ENCODE data around the gene NUTM2F. TPM values are rescaled to one million over a fixed set of nuclear protein-coding genes. Genes with fewer than 3 reads are reported as not detected.
"Not testable (repeated sequence)": the region's sequence is repeated elsewhere in the genome, so short reads cannot be mapped to it uniquely, and the experiment has no call there.

Gene NUTM2F
- polyA plus RNA-seq, 2 donors, result not detected

DNA sequence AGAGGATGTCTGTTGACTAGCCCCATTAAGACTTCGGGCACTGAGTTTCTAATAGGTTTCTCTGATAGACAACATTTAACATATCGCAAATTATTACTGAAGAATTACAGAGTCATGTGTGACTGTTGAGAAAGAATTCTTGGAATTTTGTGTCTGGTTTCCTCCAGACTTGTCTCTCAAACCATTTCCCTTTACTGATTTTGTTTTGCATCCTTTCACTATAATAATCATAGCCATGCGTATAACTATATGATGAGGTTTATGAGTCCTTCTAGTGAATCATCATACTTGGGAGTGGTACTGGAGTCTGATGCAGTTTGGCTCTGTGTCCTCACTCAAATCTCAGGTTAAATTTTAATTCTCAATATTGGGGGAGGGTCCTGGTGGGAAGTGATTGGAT lies 42.3 kb downstream of the NUTM2F start:
- WGBS, 2 donors, result 96 to 98% methylated on average over 3 of the region's 3 CpGs
- Histone ChIP-seq H3K36me3 (ENCODE audit: control insufficient read depth in 2 of 2, insufficient read depth in 2 of 2, low read length in 1 of 2) (no peaks in the 10 kb centered on the region), H3K4me1 (ENCODE audit: control insufficient read depth in 2 of 2, insufficient read depth in 2 of 2, low read length in 1 of 2) (no peaks in the 10 kb centered on the region), H3K4me3 (ENCODE audit: low read depth in 1 of 2, low read length in 2 of 2) (no peak overlapping the region), H3K27ac (ENCODE audit: low read depth in 2 of 2, low read length in 1 of 2) (no peak overlapping the region), H3K9me3 (ENCODE audit: control insufficient read depth in 2 of 2, insufficient read depth in 1 of 2, low read depth in 1 of 2, low read length in 1 of 2) (no peaks in the 10 kb centered on the region), H3K27me3 (ENCODE audit: control insufficient read depth in 1 of 2, insufficient read depth in 2 of 2, low read length in 2 of 2) (no peaks in the 10 kb centered on the region)

DNA sequence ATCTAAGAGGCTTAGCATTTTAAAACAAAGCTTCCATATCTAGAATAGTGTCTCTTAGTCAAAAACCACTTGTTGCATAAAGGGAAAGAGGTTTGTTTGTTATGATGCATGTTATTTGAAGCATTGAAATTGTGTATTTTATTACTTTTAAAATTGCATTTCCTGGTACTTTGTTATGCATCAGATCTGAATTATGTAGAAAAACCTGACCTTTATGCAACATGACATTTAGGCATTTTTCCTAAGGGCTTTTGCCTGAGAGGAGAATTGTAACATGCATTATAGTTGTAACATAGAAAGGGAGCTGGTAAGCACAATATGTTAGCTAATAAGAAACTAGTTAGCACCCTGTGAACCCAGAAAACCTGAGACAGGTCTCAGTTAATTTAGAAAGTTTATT lies 47.3 kb downstream of the NUTM2F start:
- H3K4me3 ChIP-seq (ENCODE audit: low read depth in 1 of 2, low read length in 2 of 2), result no peak overlapping the region
- no peak overlapping the region for H3K27ac ChIP-seq (ENCODE audit: low read depth in 2 of 2, low read length in 1 of 2)
- H3K27me3 ChIP-seq (ENCODE audit: control insufficient read depth in 1 of 2, insufficient read depth in 2 of 2, low read length in 2 of 2), result no peaks in the 10 kb centered on the region
- no peaks in the 10 kb centered on the region for H3K4me1 ChIP-seq (ENCODE audit: control insufficient read depth in 2 of 2, insufficient read depth in 2 of 2, low read length in 1 of 2)
- peaks cover 2 to 4% of the 10 kb centered on the region in 2 donors for H3K36me3 ChIP-seq (ENCODE audit: control insufficient read depth in 2 of 2, insufficient read depth in 2 of 2, low read length in 1 of 2)
- H3K9me3 ChIP-seq (ENCODE audit: control insufficient read depth in 2 of 2, insufficient read depth in 1 of 2, low read depth in 1 of 2, low read length in 1 of 2), result peaks cover 0 to 3% of the 10 kb centered on the region in 2 donors

DNA sequence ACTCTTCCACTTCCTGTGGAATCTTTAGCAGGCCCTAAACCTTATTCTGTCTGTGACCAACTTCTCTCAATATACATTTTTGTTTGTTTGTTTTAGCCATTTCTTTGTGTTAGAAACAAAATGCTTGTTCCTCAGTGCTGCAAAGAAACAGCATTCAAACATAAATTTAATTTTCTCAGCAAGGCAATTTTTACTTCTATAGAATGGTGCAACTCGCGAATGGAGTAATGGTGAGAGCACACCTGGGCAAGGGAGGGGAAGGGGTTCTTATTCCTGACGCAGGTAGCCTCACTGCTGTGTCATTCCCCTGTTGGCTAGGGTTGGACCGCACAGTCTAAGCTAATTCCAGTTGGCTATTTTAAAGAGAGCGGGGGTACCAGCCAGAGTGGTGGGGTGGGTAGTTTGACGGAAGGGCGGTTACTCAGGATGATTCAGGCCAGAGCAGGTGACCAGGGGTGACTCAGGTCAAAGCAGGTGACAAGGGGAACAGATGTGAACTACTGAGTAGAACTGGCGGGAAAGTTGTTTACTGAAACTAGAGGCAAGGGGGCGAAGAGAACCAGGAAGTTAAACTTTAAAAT lies 47.9 kb downstream of the NUTM2F start:
- H3K27ac ChIP-seq (ENCODE audit: low read depth in 2 of 2, low read length in 1 of 2), result peak overlapping the region in 1 of 2 donors; percentile 22
- 96 to 97% methylated on average over 9 of the region's 9 CpGs for WGBS, 2 donors
- no peaks in the 10 kb centered on the region for H3K27me3 ChIP-seq (ENCODE audit: control insufficient read depth in 1 of 2, insufficient read depth in 2 of 2, low read length in 2 of 2)
- peaks cover 0 to 3% of the 10 kb centered on the region in 2 donors for H3K9me3 ChIP-seq (ENCODE audit: control insufficient read depth in 2 of 2, insufficient read depth in 1 of 2, low read depth in 1 of 2, low read length in 1 of 2)
- peaks cover 2 to 4% of the 10 kb centered on the region in 2 donors for H3K36me3 ChIP-seq (ENCODE audit: control insufficient read depth in 2 of 2, insufficient read depth in 2 of 2, low read length in 1 of 2)
- no peaks in the 10 kb centered on the region for H3K4me1 ChIP-seq (ENCODE audit: control insufficient read depth in 2 of 2, insufficient read depth in 2 of 2, low read length in 1 of 2)
- H3K4me3 ChIP-seq (ENCODE audit: low read depth in 1 of 2, low read length in 2 of 2), result no peak overlapping the region

DNA sequence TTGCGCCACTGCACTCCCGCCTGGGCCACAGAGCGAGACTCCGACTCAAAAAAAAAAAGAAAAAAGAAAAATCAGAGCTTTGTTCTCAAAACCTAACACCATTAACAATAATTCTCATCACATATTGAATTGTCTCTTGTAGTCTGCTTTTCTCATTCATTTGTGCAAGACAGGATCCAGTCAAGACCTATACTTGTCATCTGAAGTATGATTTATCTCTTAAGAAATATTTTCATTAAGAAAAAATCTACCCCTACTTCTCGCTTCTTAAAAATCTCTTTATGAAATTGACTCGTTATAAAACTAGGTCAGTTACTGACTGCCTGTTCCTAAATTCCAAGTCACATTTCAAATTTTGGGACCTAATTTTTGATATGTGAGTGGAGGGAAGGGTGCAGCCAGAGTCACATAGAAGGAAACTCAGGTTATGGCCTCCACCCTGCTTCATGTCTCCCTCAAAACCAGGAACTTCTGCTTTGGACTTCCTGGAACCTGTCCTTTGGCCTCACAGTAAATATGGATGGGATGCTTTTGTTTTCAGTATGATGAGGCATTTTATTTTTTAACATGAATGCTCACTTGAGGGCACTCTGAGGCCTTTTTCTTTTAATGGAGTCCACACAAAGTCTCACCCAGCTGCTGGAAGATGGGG lies 50.4 kb downstream of the NUTM2F start:
- Histone ChIP-seq H3K4me1 (ENCODE audit: control insufficient read depth in 2 of 2, insufficient read depth in 2 of 2, low read length in 1 of 2) (no peaks in the 10 kb centered on the region), H3K27ac (ENCODE audit: low read depth in 2 of 2, low read length in 1 of 2) (no peak overlapping the region), H3K9me3 (ENCODE audit: control insufficient read depth in 2 of 2, insufficient read depth in 1 of 2, low read depth in 1 of 2, low read length in 1 of 2) (peaks cover 0 to 3% of the 10 kb centered on the region in 2 donors), H3K4me3 (ENCODE audit: low read depth in 1 of 2, low read length in 2 of 2) (no peak overlapping the region), H3K27me3 (ENCODE audit: control insufficient read depth in 1 of 2, insufficient read depth in 2 of 2, low read length in 2 of 2) (no peaks in the 10 kb centered on the region), H3K36me3 (ENCODE audit: control insufficient read depth in 2 of 2, insufficient read depth in 2 of 2, low read length in 1 of 2) (peaks cover 2 to 4% of the 10 kb centered on the region in 2 donors)
- WGBS, 2 donors, result 90 to 98% methylated on average over 4 to 6 of the region's 6 CpGs

DNA sequence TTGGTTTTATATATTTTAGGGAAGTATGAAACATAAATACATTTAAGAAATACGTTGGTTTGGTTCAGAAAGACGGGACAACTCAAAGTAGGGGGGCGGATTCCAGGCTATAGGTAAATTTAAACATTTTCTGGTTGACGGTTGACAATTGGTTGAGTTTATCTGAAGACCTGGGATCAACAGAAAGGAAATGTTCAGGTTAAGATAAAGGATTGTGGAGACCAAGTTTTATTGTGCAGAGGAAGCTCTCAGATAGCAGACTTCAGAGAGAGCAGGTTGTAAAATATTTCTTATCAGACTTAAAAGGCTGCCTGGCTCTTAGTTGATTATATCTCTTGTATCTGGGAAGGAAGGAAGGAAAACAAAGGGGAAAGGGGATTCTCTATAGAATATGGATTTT lies 51.4 kb downstream of the NUTM2F start:
- not testable (repeated sequence) for H3K4me1 ChIP-seq (ENCODE audit: control insufficient read depth in 2 of 2, insufficient read depth in 2 of 2, low read length in 1 of 2); H3K27me3 ChIP-seq (ENCODE audit: control insufficient read depth in 1 of 2, insufficient read depth in 2 of 2, low read length in 2 of 2); H3K4me3 ChIP-seq (ENCODE audit: low read depth in 1 of 2, low read length in 2 of 2); H3K36me3 ChIP-seq (ENCODE audit: control insufficient read depth in 2 of 2, insufficient read depth in 2 of 2, low read length in 1 of 2); H3K27ac ChIP-seq (ENCODE audit: low read depth in 2 of 2, low read length in 1 of 2); H3K9me3 ChIP-seq (ENCODE audit: control insufficient read depth in 2 of 2, insufficient read depth in 1 of 2, low read depth in 1 of 2, low read length in 1 of 2)
- WGBS, 2 donors, result 95 to 97% methylated on average over 4 of the region's 4 CpGs

DNA sequence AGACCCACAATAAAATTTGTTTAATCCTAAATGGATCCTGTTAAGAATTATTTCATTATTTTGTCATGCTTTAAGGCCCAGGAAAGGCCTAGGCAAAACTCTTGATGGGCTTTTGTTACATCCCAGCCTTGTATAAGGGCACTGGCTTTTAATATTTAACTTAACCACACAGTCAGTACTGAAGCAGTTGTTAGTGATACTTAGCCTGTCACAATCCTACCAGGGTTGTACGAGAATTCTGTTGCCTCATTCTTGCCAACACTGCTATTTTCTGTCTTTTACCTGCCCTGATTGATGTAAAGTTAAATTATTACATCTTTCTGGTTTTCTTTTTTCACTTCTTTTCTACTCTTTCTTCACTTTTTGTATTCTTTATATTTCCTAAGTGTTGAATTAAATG lies 58.4 kb downstream of the NUTM2F start:
- no peak overlapping the region for H3K27ac ChIP-seq (ENCODE audit: low read depth in 2 of 2, low read length in 1 of 2)
- H3K27me3 ChIP-seq (ENCODE audit: control insufficient read depth in 1 of 2, insufficient read depth in 2 of 2, low read length in 2 of 2), result no peaks in the 10 kb centered on the region
- no peaks in the 10 kb centered on the region for H3K9me3 ChIP-seq (ENCODE audit: control insufficient read depth in 2 of 2, insufficient read depth in 1 of 2, low read depth in 1 of 2, low read length in 1 of 2)
- H3K4me1 ChIP-seq (ENCODE audit: control insufficient read depth in 2 of 2, insufficient read depth in 2 of 2, low read length in 1 of 2), result no peaks in the 10 kb centered on the region
- no peak overlapping the region for H3K4me3 ChIP-seq (ENCODE audit: low read depth in 1 of 2, low read length in 2 of 2)
- 91 to 93% methylated on average over 1 of the region's 1 CpG for WGBS, 2 donors
- no peaks in the 10 kb centered on the region for H3K36me3 ChIP-seq (ENCODE audit: control insufficient read depth in 2 of 2, insufficient read depth in 2 of 2, low read length in 1 of 2)

DNA sequence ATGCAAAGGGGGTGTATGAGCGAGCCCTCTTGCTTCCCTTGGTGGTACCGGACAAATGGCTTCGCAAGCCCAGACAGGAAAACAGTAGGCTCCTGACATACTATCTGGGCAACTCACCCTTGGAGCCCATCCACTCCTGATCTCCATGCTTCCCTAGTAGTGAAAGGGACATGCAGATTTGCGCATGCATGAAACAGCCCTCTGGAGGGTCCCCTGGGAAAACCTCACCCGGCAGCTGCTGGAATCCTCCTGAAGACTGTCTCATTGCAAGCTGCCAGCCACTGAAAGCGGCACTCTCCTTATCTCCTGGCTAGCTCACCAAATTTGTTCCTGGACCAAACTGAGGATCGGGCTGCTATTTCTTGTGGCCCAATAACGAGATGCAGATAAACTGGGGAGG lies 59.2 kb downstream of the NUTM2F start:
- Histone ChIP-seq H3K4me1 (ENCODE audit: control insufficient read depth in 2 of 2, insufficient read depth in 2 of 2, low read length in 1 of 2) (no peaks in the 10 kb centered on the region), H3K4me3 (ENCODE audit: low read depth in 1 of 2, low read length in 2 of 2) (no peak overlapping the region), H3K27ac (ENCODE audit: low read depth in 2 of 2, low read length in 1 of 2) (no peak overlapping the region), H3K27me3 (ENCODE audit: control insufficient read depth in 1 of 2, insufficient read depth in 2 of 2, low read length in 2 of 2) (no peaks in the 10 kb centered on the region), H3K9me3 (ENCODE audit: control insufficient read depth in 2 of 2, insufficient read depth in 1 of 2, low read depth in 1 of 2, low read length in 1 of 2) (no peaks in the 10 kb centered on the region), H3K36me3 (ENCODE audit: control insufficient read depth in 2 of 2, insufficient read depth in 2 of 2, low read length in 1 of 2) (no peaks in the 10 kb centered on the region)
- WGBS, 2 donors, result 93 to 97% methylated on average over 8 of the region's 8 CpGs

Other genes with a start within 250 kb of the NUTM2F start
- 1 to 10 TPM in 1 of 2 donors, under 1 TPM in 1; 1.00 to 2.0 TPM for gene PTPDC1, start 244.2 kb downstream of the NUTM2F start, polyA plus RNA-seq
- 1 to 10 TPM; 1.4 to 2.2 TPM for gene ZNF169, start 69.3 kb downstream of the NUTM2F start, polyA plus RNA-seq
- under 1 TPM in 1 of 2 donors, not detected in 1; 0.01 TPM for gene PCAT7, start 226.4 kb upstream of the NUTM2F start, polyA plus RNA-seq

Data from esophagus (tissue), 2 donors.